PC-3 (cell line): ENCODE results near the gene DLG2. TPM values are rescaled to one million over a fixed set of nuclear protein-coding genes. Genes with fewer than 3 reads are reported as not detected.

Source experiments
- ATAC-seq: fragments of 200-7000 bp; cut with Tn5 transposase; 2 replicates; pipeline ENCODE4 v1.9.1; 2020; ENCODE audit warnings: mild to moderate bottlenecking, moderate library complexity
- BruUV-seq: library from RNA; stranded (reverse); fragments of 400-500 nt; replicated peaks from 2 replicates; lab custom pipeline; 2021; lab: Mats Ljungman, UMichigan
- CTCF ChIA-PET: fragments of 300-600 bp; sonication (Branson Sonifier 250); formaldehyde crosslinking; loops from one replicate; lab custom pipeline; 2022; ENCODE audit warnings: antibody characterized with exemption; lab: Charles Lee
- POLR2A ChIA-PET: fragments of 300-600 bp; sonication (Branson Sonifier 250); formaldehyde crosslinking; loops from one replicate; lab custom pipeline; 2022; ENCODE audit warnings: antibody characterized with exemption; ENCODE audit not compliant: unreplicated experiment; lab: Charles Lee
- DNase-seq: peaks from one replicate; pipeline ENCODE4 v3.0.0-alpha.2; 2015
- H2AFZ ChIP-seq: fragments of 300-600 bp; sonication (generic); 2 replicates; pipeline ENCODE4 v1.6.0; 2016; ENCODE audit warnings: antibody characterized with exemption, low read length
- H3F3A ChIP-seq: fragments of 300-600 bp; sonication (generic); one replicate; pipeline ENCODE4 v1.6.0; 2017; ENCODE audit warnings: antibody characterized with exemption, low read length, control low read depth, mild to moderate bottlenecking; ENCODE audit not compliant: unreplicated experiment
- H3K27ac ChIP-seq: fragments of 300-600 bp; sonication (generic); 2 replicates; pipeline ENCODE4 v1.5.1; 2016; ENCODE audit warnings: mild to moderate bottlenecking, low read length
- H3K27me3 ChIP-seq: fragments of 300-600 bp; sonication (generic); 2 replicates; pipeline ENCODE4 v1.6.1; 2016; ENCODE audit warnings: low read length, mixed read lengths
- H3K36me3 ChIP-seq: fragments of 300-600 bp; sonication (generic); 2 replicates; pipeline ENCODE4 v1.6.1; 2016; ENCODE audit warnings: low read depth, mixed run types, low read length, mixed read lengths
- H3K4me1 ChIP-seq: fragments of 300-600 bp; sonication (generic); 2 replicates; pipeline ENCODE4 v1.5.1; 2016; ENCODE audit warnings: low read length; ENCODE audit not compliant: insufficient read depth
- H3K4me2 ChIP-seq: fragments of 300-600 bp; sonication (generic); 2 replicates; pipeline ENCODE4 v1.6.0; 2016; ENCODE audit warnings: low read length
- H3K4me3 ChIP-seq: fragments of 300-600 bp; sonication (generic); 2 replicates; pipeline ENCODE4 v1.5.1; 2016; ENCODE audit warnings: mild to moderate bottlenecking, low read length, mixed read lengths
- H3K79me2 ChIP-seq: fragments of 300-600 bp; sonication (generic); 2 replicates; pipeline ENCODE4 v1.6.1; 2017; ENCODE audit warnings: low read length, mixed read lengths
- H3K9ac ChIP-seq: fragments of 300-600 bp; sonication (generic); 2 replicates; pipeline ENCODE4 v1.6.0; 2016; ENCODE audit warnings: mild to moderate bottlenecking, low read length
- H3K9me2 ChIP-seq: fragments of 300-600 bp; sonication (generic); replicated peaks from 2 replicates; pipeline ENCODE4 v1.6.1; 2016; ENCODE audit warnings: mixed run types, low read length, mixed read lengths
- H3K9me3 ChIP-seq: fragments of 300-600 bp; sonication (generic); 2 replicates; pipeline ENCODE4 v1.6.1; 2016; ENCODE audit warnings: low read length, mixed read lengths
- H4K20me1 ChIP-seq: fragments of 300-600 bp; sonication (generic); 2 replicates; pipeline ENCODE4 v1.6.1; 2016; ENCODE audit warnings: low read length, mixed read lengths
- EZH2 ChIP-seq: fragments of 300-600 bp; sonication (generic); IDR thresholded peaks from one replicate; pipeline ENCODE4 v1.6.1; 2017; ENCODE audit warnings: antibody characterized with exemption, mild to moderate bottlenecking, low read length; ENCODE audit not compliant: unreplicated experiment
- EZH2phosphoT487 ChIP-seq: fragments of 300-600 bp; sonication (generic); IDR thresholded peaks from 2 replicates; pipeline ENCODE4 v1.6.1; 2018; ENCODE audit warnings: mild to moderate bottlenecking, antibody characterized with exemption, low read length, borderline replicate concordance
- intact Hi-C: fragments of 100-400 bp; cut with micrococcal nuclease; formaldehyde crosslinking; loops from 2 replicates; pipeline ENCODE4 v1.9.0; 2023
- total RNA-seq: library from RNA; depleted of rRNA; stranded (reverse); fragments of >200 nt; gene quantifications from 2 replicates; pipeline ENCODE4 v1.2.3, GENCODE V29; 2014
- TF ChIP-seq, protein P1 (sequence below): fragments of 300-600 bp; sonication (generic); conservative IDR thresholded peaks from 2 replicates; pipeline ENCODE4 v1.5.1; 2017; ENCODE audit warnings: antibody characterized with exemption, low read depth, mild to moderate bottlenecking, low read length

Gene DLG2
- total RNA-seq, 1 experiment from 2014 or later: 0.58 TPM

DNA sequence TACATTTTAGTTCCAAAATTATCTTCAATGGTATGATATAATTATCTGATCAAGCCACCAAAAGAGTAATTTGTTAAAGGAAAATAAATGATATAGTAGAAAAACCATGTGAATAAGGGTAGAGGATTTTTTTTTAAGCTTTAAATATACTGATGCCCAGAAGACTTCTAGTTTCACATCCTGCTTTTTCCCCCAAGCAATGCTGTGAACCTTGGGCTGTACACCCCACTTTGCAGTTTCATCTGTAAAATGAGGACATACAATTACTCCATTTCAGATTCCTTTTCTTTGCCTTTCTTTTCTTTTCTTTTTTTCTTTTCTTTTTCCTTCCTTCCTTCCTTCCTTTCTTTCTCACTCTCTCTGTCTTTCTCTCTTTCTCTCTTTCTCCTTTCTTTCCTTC, 1125.4 kb downstream of the DLG2 start:
- Histone ChIP-seq H3K27ac (no peak overlapping the region), H3F3A (no peaks in the 10 kb centered on the region), H3K9ac (no peak overlapping the region), H3K79me2 (no peaks in the 10 kb centered on the region), H3K9me3 (no peaks in the 10 kb centered on the region), H3K4me2 (no peak overlapping the region), H3K27me3 (peaks cover 5% of the 10 kb centered on the region; the same call in 1 of the 2 replicates), H3K9me2 (no peaks in the 10 kb centered on the region), H3K4me3 (no peak overlapping the region), H2AFZ (no peak overlapping the region), H3K36me3 (no peaks in the 10 kb centered on the region), H3K4me1 (no peaks in the 10 kb centered on the region), H4K20me1 (no peaks in the 10 kb centered on the region)
- no TSS peak for BruUV-seq
- POLR2A ChIA-PET: no interaction called here
- TF ChIP-seq EZH2: no peak
- TF ChIP-seq, protein P1, sequence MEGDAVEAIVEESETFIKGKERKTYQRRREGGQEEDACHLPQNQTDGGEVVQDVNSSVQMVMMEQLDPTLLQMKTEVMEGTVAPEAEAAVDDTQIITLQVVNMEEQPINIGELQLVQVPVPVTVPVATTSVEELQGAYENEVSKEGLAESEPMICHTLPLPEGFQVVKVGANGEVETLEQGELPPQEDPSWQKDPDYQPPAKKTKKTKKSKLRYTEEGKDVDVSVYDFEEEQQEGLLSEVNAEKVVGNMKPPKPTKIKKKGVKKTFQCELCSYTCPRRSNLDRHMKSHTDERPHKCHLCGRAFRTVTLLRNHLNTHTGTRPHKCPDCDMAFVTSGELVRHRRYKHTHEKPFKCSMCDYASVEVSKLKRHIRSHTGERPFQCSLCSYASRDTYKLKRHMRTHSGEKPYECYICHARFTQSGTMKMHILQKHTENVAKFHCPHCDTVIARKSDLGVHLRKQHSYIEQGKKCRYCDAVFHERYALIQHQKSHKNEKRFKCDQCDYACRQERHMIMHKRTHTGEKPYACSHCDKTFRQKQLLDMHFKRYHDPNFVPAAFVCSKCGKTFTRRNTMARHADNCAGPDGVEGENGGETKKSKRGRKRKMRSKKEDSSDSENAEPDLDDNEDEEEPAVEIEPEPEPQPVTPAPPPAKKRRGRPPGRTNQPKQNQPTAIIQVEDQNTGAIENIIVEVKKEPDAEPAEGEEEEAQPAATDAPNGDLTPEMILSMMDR: no peak
- TF ChIP-seq EZH2phosphoT487: no peak
- intact Hi-C loops: no loop called here
- DNase-seq: no peak
- CTCF ChIA-PET: no interaction called here
- no peak for ATAC-seq

DNA sequence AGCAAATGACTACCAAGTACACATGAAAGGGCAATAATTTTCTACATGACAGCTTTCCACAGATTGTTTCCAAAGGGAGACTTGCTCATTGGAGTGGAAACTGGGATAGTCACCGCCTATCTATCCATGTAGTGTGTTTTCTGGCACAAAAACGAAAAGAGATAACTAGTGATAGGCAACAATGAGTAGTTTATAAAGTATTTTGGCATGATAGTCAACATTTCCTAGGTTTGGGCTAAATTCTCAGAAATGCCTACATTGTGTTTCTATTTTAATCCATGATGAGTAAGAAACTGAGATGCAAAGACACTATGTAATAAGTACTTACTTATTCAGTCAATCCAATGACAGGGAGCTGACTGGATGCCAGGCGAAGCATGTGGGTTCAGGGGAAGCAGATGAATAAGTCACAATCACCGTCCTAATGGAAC, 1129.1 kb downstream of the DLG2 start:
- DNase-seq (no peak), ATAC-seq (no peak)
- Histone ChIP-seq H3K4me2 (no peak overlapping the region), H3F3A (no peaks in the 10 kb centered on the region), H3K9me3 (no peaks in the 10 kb centered on the region), H4K20me1 (no peaks in the 10 kb centered on the region), H3K27ac (no peak overlapping the region), H3K27me3 (no peaks in the 10 kb centered on the region), H3K79me2 (no peaks in the 10 kb centered on the region), H2AFZ (no peak overlapping the region), H3K9ac (no peak overlapping the region), H3K4me3 (no peak overlapping the region), H3K9me2 (no peaks in the 10 kb centered on the region), H3K4me1 (no peaks in the 10 kb centered on the region), H3K36me3 (no peaks in the 10 kb centered on the region)
- BruUV-seq: no TSS peak
- ChIA-PET POLR2A (no interaction called here), CTCF (no interaction called here)
- TF ChIP-seq EZH2 (no peak), EZH2phosphoT487 (no peak)
- TF ChIP-seq, protein P1: no peak
- intact Hi-C loops: no loop called here

DNA sequence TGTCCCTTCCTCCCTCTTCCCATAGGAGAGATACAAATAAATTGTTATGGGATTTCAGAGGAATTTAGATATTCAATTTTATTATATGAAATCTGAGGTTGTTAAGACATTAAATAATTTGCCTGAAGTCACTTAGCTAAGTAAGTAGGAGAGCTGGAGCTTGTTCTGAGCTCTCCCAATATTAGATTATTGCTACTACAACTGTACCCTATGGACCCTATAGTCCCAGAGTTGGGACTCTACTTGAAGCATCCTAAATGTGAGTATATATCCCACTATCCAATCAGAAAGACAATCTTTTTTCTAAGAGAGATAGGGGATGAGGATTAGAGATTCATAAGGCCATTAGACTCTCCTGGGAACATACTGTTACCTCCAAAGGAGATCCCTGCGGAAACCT, 1130.0 kb downstream of the DLG2 start:
- no TSS peak for BruUV-seq
- no peak for TF ChIP-seq EZH2phosphoT487
- TF ChIP-seq, protein P1: no peak
- no peak for TF ChIP-seq EZH2

More for the DNA sequence above, 1130.0 kb downstream of the DLG2 start:
- Histone ChIP-seq H3K79me2 (no peaks in the 10 kb centered on the region), H3K36me3 (no peaks in the 10 kb centered on the region), H3K9me3 (no peaks in the 10 kb centered on the region), H4K20me1 (no peaks in the 10 kb centered on the region), H3K27ac (no peak overlapping the region), H2AFZ (no peak overlapping the region), H3K27me3 (no peaks in the 10 kb centered on the region), H3K4me3 (no peak overlapping the region), H3K4me2 (no peak overlapping the region), H3F3A (no peaks in the 10 kb centered on the region), H3K9ac (no peak overlapping the region), H3K4me1 (no peaks in the 10 kb centered on the region), H3K9me2 (no peaks in the 10 kb centered on the region)
- ATAC-seq: no peak
- ChIA-PET POLR2A (no interaction called here), CTCF (no interaction called here)
- intact Hi-C loops: no loop called here
- no peak for DNase-seq
